HG03575 (cell line): Measurements from ENCODE around the gene IGFBP7.
"Not testable (repeated sequence)": the region's sequence is repeated elsewhere in the genome, so short reads cannot be mapped to it uniquely, and the experiment has no call there.

Experiments used
- ATAC-seq: cut with Tn5 transposase; IDR thresholded peaks from one replicate; pipeline ENCODE4 v1.9.1; 2021; ENCODE audit not compliant: unreplicated experiment, insufficient number of reproducible peaks, low FRiP score; ENCODE audit errors: extremely low read depth

Gene IGFBP7

GRCh38 chr4:57053508-57053907 is 56.7 kb downstream of the IGFBP7 start:
- no peak for ATAC-seq

- ATAC-seq = no peak
These were observed 58.7 kb downstream of the IGFBP7 start for GRCh38 chr4:57051524-57051923.

GRCh38 chr4:57051095-57051494 is 59.1 kb downstream of the IGFBP7 start:
- ATAC-seq = no peak

DNA sequence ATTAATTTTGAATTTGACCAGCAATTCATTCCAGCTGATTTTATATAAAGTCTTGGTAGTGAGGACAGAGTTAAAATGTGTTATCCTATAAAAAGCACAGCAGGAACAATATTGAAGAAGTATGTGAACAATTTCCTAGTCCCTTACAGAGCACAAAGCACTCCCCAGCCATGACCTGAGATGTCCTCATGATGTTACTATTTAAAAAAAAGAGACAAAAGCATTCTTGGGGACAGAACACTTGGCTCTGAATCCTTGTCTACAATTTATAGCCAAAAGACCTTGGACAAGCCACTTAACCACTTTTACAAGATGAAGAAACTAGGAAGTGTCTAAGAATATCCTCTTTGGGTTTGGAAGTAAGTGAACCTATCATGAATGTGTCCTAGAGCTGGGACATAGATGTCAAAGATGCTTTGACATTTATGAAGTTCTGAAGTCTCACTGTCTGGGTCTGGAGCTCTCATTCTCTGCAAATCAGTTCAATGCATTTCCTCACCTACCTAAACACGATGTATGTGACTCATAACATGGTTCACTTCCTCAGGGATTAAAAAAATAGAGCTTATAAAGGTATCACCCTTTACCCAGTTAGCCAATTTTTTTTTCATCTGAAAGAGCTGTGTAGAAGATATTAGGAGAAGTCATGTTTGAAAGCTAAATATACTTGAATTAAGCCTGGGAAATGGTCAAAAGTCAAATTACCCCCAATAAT is 61.4 kb downstream of the IGFBP7 start:
- ATAC-seq = no peak

DNA sequence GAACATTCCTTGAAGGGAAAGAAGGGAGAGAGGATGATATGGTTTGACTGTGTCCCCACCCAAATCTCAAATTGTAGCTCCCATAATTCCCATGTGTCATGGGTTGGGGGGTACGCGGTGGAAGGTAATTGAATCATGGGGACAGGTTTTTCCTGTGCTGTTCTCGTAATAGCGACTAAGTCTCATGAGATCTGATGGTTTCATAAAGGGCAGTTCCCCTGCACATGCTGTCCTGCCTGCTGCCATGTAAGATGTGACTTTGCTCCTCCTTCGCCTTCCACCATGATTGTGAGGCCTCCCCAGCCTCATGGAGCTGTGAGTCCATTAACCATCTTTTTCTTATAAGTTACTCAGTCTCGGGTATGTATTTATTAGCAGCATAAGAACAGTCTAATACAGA is 63.1 kb downstream of the IGFBP7 start:
- not testable (repeated sequence) for ATAC-seq

DNA sequence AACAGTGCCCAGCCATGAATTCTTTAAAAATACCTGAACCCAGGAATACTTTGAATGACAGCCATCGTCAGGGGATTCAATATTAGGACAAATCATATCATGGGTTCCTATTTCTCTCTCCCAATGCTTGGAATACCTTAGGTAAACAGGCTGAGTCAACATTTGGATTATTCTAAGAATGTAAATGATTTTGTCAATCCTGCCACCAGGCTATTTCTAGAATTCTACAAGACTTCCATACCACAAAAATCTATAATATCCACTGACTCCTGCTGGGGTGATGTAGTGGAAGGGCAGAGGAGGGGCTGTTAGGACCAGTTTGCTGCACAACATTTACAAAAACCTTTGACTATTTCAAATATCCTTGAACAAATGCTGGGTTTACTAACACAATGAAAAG is 65.2 kb downstream of the IGFBP7 start:
- ATAC-seq = no peak

- ATAC-seq = no peak
These were observed 65.9 kb downstream of the IGFBP7 start for GRCh38 chr4:57044279-57044678.

DNA sequence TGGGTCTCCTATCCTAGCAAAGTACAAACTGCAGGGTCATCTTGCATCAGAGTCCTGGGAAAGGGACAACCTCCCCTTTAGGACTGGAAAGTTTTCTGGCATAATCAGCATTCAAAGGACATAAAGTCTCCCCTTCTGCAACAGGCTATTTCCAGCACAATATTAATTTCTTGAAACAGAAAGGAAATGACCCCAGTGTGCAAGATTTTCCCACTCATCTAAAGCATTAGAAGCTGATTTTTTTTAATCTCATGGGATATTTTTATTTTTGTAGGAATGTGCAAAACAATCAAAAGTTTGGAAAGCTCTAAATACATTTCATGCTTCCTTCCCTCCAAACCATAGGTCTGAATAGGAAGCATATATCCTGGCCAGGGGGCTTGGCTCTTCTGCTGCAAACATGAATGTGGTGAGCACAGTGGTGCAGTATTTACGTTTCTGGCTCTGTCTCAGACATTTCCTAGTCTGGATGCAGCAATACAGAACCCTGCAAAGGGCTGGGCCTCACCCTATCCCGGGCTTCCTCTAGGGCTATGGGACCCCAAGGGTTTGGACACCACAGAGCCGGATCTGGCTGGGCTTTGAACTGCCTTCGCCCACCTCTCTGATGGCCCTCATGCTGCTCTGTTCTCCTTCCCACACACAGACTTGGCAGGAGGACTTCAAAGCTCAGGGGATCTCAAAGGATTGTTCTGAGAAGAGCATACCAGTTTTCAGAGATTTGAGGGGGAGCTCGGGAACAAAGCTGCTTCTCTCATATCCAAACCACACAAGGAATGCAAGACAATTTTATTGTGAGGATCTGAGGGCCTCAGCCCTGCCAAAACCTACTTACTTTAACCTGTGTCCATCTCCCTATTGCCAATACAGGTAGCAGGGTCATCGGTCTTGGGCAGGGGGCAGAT is 66.6 kb downstream of the IGFBP7 start:
- no peak for ATAC-seq

DNA sequence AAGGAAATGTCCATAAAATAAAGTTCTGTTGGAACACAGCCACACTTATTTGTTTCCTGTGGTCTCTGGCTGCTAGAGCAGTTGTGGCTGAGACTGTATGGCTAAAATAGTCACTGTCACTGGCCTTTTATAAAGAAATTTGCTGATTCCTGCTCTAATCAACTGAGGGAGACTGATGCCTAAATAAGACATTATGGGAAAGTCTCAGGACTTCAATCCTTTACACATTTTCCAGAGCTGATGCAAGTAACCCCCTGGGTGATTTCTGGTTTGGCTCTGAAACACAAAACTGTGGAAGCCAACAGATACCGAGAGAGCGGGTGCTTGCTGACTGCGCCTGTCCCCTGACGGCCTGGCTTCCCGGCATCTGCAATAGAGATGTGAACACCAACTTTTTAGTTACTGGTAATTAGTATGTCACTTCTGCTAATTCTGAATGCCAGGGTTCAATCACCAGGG is 67.4 kb downstream of the IGFBP7 start:
- ATAC-seq = no peak

- no peak for ATAC-seq
These were observed 69.2 kb downstream of the IGFBP7 start for GRCh38 chr4:57041020-57041419.

GRCh38 chr4:57040510-57040909 is 69.7 kb downstream of the IGFBP7 start:
- ATAC-seq = no peak

- ATAC-seq = no peak
These were observed 70.8 kb downstream of the IGFBP7 start for GRCh38 chr4:57039345-57039744.

GRCh38 chr4:57037982-57038604 is 72.1 kb downstream of the IGFBP7 start:
- no peak for ATAC-seq

DNA sequence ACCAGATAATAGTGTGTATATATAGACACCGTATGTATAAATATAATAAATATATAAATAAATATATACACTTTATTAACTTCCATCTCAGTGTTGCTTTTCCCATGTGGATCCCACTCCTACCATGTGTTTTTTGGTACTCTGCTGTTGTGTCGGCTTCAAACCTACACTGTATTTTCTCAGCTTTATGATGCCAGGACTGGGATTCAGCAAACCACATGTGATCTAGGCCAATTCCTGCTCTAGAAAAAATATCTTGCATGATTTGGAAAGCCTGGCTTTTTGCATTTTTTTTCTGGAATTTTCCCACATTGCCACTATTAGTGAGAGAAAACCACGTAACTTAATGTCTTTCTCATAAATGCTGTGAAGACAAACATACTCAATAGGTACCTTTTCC is 75.7 kb downstream of the IGFBP7 start:
- ATAC-seq = no peak

DNA sequence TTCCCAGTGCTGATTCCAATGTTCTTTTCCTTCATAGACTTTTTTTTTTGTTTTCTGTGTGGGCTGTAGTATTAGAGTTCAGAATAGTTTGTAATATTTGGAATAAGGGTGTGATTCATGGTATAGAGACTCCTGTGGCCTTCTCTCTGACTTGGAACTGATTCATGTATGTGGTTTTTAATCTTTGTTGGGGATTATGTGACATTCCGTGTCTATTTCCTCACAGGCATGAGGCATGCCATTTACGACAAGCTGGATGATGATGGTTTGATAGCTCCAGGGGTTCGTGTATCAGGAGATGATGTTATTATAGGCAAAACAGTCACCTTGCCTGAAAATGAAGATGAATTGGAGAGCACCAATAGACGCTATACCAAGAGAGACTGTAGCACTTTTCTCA is 87.1 kb downstream of the IGFBP7 start:
- ATAC-seq = no peak

GRCh38 chr4:57020467-57021101 is 89.6 kb downstream of the IGFBP7 start:
- no peak for ATAC-seq

DNA sequence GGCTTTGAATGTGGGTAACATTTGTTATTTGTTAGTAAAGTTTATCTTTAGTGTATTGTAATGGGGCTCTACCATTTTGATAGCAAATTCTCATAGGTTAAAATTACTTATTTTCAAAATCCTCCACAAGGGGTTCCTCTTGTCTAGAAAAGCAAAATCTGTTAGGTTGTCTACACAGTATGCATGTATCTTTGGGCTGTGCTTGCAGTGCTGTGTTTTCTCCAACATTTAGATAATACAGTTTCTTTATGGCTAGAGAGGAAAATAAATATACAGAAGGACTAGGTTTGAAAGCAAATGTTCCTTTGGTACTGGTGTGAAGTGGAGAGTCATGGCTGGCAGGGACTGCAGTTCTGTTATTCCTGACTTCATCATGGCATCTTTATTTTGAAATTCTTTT is 91.2 kb downstream of the IGFBP7 start:
- no peak for ATAC-seq

DNA sequence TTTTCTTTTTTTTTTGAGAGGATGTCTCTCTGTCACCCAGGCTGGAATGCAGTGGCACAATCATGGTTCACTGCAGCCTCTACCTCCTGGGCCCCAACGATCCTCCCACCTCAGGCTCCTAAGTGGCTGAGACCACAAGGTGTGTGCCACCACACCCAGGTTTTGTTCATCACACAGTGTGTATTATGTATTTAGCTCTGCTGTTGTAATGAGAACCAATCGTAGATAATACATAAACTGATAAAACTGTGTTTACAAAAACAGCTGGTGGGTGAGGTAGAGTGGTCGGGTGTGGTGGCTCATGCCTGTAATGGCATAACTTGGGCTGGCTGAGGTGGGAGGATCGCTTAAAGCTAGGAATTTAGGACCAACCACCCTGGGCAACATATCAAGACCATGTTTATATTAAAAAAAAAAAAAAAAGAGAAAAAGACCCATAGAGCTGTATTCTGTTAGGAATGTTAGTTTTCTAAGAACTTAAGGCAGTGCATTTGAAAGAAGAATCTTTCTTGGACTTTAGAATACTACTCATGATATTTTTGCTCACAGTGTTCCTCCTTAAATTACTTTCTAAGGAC is 96.6 kb downstream of the IGFBP7 start:
- no peak for ATAC-seq

GRCh38 chr4:56999751-57000150 is 110.4 kb downstream of the IGFBP7 start:
- ATAC-seq = no peak
